Endothelial cell of umbilical vein (primary cell): ENCODE data around the gene ITGA8. TPM values are rescaled to one million over a fixed set of nuclear protein-coding genes. Genes with fewer than 3 reads are reported as not detected.

Experiments
- BruUV-seq: library from RNA; stranded (reverse); fragments of 400-500 nt; replicated peaks from 2 replicates; lab custom pipeline; 2021; lab: Mats Ljungman, UMichigan
- CTCF ChIA-PET: fragments of 300-600, 350-600 bp; sonication (Branson Sonifier 250); formaldehyde crosslinking; loops from one replicate; lab custom pipeline; 2021; ENCODE audit warnings: antibody characterized with exemption, inconsistent platforms; lab: Charles Lee
- POLR2A ChIA-PET: fragments of 300-600, 350-600 bp; sonication (Branson Sonifier 250); formaldehyde crosslinking; loops from one replicate; lab custom pipeline; 2021; ENCODE audit warnings: antibody characterized with exemption, inconsistent platforms; lab: Charles Lee
- DNase-seq: peaks from one replicate; pipeline ENCODE4 v3.0.0-alpha.2; 2011; ENCODE audit warnings: low read depth, low spot score
- FAIRE-seq: peaks from 2 replicates; lab custom pipeline; 2011; peaks lifted over from hg19 to GRCh38; lab: Jason Lieb, UNC
- H2AFZ ChIP-seq: 2 replicates; pipeline ENCODE4 v1.6.0; 2012; ENCODE audit warnings: low read depth, low read length, control low read depth, inconsistent platforms
- H3K27ac ChIP-seq: 2 replicates; pipeline ENCODE4 v1.5.1; 2011; ENCODE audit warnings: low read depth, mild to moderate bottlenecking, control low read depth, low read length, moderate library complexity; ENCODE audit not compliant: insufficient read depth
- H3K27me3 ChIP-seq, 2 experiments: 2 replicates each; pipeline versions ENCODE4 v1.6.0 to v1.6.1; 2011; ENCODE audit warnings: low read length in 2 of 2, mixed read lengths in 1 of 2; ENCODE audit not compliant: control insufficient read depth in 2 of 2, insufficient read depth in 2 of 2
- H3K36me3 ChIP-seq, 2 experiments: 2 replicates in 1 of 2; 3 replicates in 1 of 2; pipeline ENCODE4 v1.5.1; 2011; ENCODE audit warnings: low read length in 2 of 2, mild to moderate bottlenecking in 1 of 2, moderate library complexity in 1 of 2; ENCODE audit not compliant: control insufficient read depth in 2 of 2, insufficient read depth in 2 of 2; ENCODE audit errors: extremely low read depth in 1 of 2
- H3K4me1 ChIP-seq: 3 replicates; pipeline ENCODE4 v1.5.1; 2011; ENCODE audit warnings: mild to moderate bottlenecking, low read length; ENCODE audit not compliant: control insufficient read depth, insufficient read depth; ENCODE audit errors: extremely low read depth
- H3K4me2 ChIP-seq: 2 replicates; pipeline ENCODE4 v1.6.1; 2011; ENCODE audit warnings: low read length, control low read depth, mixed read lengths; ENCODE audit not compliant: insufficient read depth
- H3K4me3 ChIP-seq, 3 experiments: fragments of 200-600 bp in 1 of 3; sonication (generic), shearing (Covaris generic) in 1 of 3; replicated peaks in 1 of 3; 2 replicates each; pipeline ENCODE4 v1.5.1; 2011 to 2016; ENCODE audit warnings: control low read depth in 3 of 3, low read length in 3 of 3, mild to moderate bottlenecking in 2 of 3, inconsistent platforms in 1 of 3, low read depth in 1 of 3, moderate library complexity in 1 of 3; ENCODE audit not compliant: insufficient read depth in 1 of 3
- H3K79me2 ChIP-seq: 2 replicates; pipeline ENCODE4 v1.6.0; 2012; ENCODE audit warnings: low read length, inconsistent platforms; ENCODE audit not compliant: control insufficient read depth, insufficient read depth
- H3K9ac ChIP-seq: replicated peaks from 2 replicates; pipeline ENCODE3; 2011; ENCODE audit warnings: low read length, control low read depth; ENCODE audit not compliant: insufficient read depth; ENCODE audit errors: extremely low read depth
- H3K9me1 ChIP-seq: replicated peaks from 3 replicates; pipeline ENCODE4 v1.6.0; 2011; ENCODE audit warnings: mild to moderate bottlenecking, low read length; ENCODE audit not compliant: control insufficient read depth, insufficient read depth; ENCODE audit errors: extremely low read depth
- H3K9me3 ChIP-seq: replicated peaks from 2 replicates; pipeline ENCODE4 v1.5.1; 2012; ENCODE audit warnings: low read length, inconsistent platforms; ENCODE audit not compliant: control insufficient read depth, insufficient read depth
- H4K20me1 ChIP-seq: replicated peaks from 2 replicates; pipeline ENCODE3; 2011; ENCODE audit warnings: mild to moderate bottlenecking, low read length; ENCODE audit not compliant: control insufficient read depth, insufficient read depth; ENCODE audit errors: extremely low read depth
- CTCF ChIP-seq, 2 donors: IDR thresholded peaks; 1 replicate in 1 of 2; 2 replicates in 1 of 2; pipeline ENCODE4 v1.5.1; 2011; ENCODE audit warnings: low read length in 2 of 2, mild to moderate bottlenecking in 2 of 2, moderate library complexity in 2 of 2, control low read depth in 1 of 2, inconsistent platforms in 1 of 2, low read depth in 1 of 2; ENCODE audit not compliant: insufficient read depth in 1 of 2; ENCODE audit errors: extremely low read depth in 1 of 2
- EZH2 ChIP-seq: IDR thresholded peaks from 2 replicates; pipeline ENCODE4 v1.6.1; 2012; ENCODE audit warnings: borderline replicate concordance, low read depth, mild to moderate bottlenecking, moderate library complexity, low read length, inconsistent platforms; ENCODE audit not compliant: severe bottlenecking
- FOS ChIP-seq: IDR thresholded peaks from 2 replicates; pipeline ENCODE4 v1.6.1; 2011; ENCODE audit warnings: mild to moderate bottlenecking, low read length, moderate library complexity, borderline replicate concordance; ENCODE audit not compliant: insufficient read depth
- GATA2 ChIP-seq: IDR thresholded peaks from 2 replicates; pipeline ENCODE4 v1.7.0; 2011; ENCODE audit warnings: low read depth, mild to moderate bottlenecking, moderate library complexity, mixed read lengths, low read length; ENCODE audit not compliant: insufficient read length, insufficient read depth
- JUN ChIP-seq: IDR thresholded peaks from 2 replicates; pipeline ENCODE4 v1.6.1; 2011; ENCODE audit warnings: borderline replicate concordance, low read depth; ENCODE audit not compliant: insufficient read length, insufficient read depth
- MAX ChIP-seq: IDR thresholded peaks from 2 replicates; pipeline ENCODE4 v1.6.1; 2011; ENCODE audit not compliant: insufficient read depth, insufficient read length
- MYC ChIP-seq: IDR thresholded peaks from one replicate; pipeline ENCODE4 v1.6.1; 2011; ENCODE audit warnings: mild to moderate bottlenecking, low read depth, low read length
- POLR2A ChIP-seq: IDR thresholded peaks from 2 replicates; pipeline ENCODE4 v1.6.1; 2012; ENCODE audit warnings: low read depth, mild to moderate bottlenecking, control low read depth, low read length
- POLR2AphosphoS5 ChIP-seq: IDR thresholded peaks from 2 replicates; pipeline ENCODE4 v1.6.1; 2012; ENCODE audit warnings: low read depth, mild to moderate bottlenecking, control low read depth, low read length, moderate library complexity; ENCODE audit not compliant: insufficient read depth
- dilution Hi-C: fragments of 300-500 bp; cut with MboI; formaldehyde crosslinking; loops from one replicate; pipeline ENCODE4 v1.15.0; 2019; ENCODE audit warnings: low sequenced_read_pairs; ENCODE audit not compliant: extremely low pct_ligation_motif_present
- intact Hi-C: fragments of 100-400 bp; cut with micrococcal nuclease; formaldehyde crosslinking; loops from one replicate; pipeline ENCODE4 v1.10.0; 2022
- polyA plus RNA-seq, 4 experiments: library from polyadenylated mRNA; depleted of rRNA in 3 of 4; stranded (reverse) in 3 of 4; unstranded in 1 of 4; fragments of >200 nt; gene quantifications; 2 replicates each; pipeline versions ENCODE4 v1.2.1 to v1.2.3, GENCODE V29; 2011 to 2012; ENCODE audit warnings: missing spikeins in 1 of 4
- total RNA-seq: library from RNA; stranded (reverse); gene quantifications from 2 replicates; pipeline ENCODE4 v1.2.3, GENCODE V29; 2021

Gene ITGA8
- total and polyA plus RNA-seq, 2 donors (not counting 3 experiments of a cell fraction or from before 2014, with no cell fraction given): 0.04 to 0.40 TPM

GRCh38 chr10:15640536-15641085, 79.1 kb downstream of the ITGA8 start:
- dilution Hi-C loops (no loop called here), intact Hi-C loops (loop anchor here (5.0 kb wide), 1 partner anchor 208 kb away; no protein-coding TSS in a partner anchor)
- H3K27ac ChIP-seq: no peak overlapping the region
- H3K9me1 ChIP-seq: no peaks in the 10 kb centered on the region
- BruUV-seq: no TSS peak
- FAIRE-seq (no peak), DNase-seq (no peak)
- H3K79me2 ChIP-seq: no peaks in the 10 kb centered on the region
- ChIA-PET POLR2A (no interaction called here), CTCF (no interaction called here)
- H3K27me3 ChIP-seq: no peaks in the 10 kb centered on the region
- H3K36me3 ChIP-seq: no peaks in the 10 kb centered on the region
- H3K9me3 ChIP-seq: no peaks in the 10 kb centered on the region
- H2AFZ ChIP-seq: no peak overlapping the region
- TF ChIP-seq MYC (no peak), GATA2 (no peak), POLR2A (no peak), POLR2AphosphoS5 (no peak), EZH2 (no peak), JUN (no peak), FOS (no peak), MAX (no peak), CTCF (IDR thresholded peaks at IDR 0.05; ENCODE audit: extremely low read depth in 1 of 2, insufficient read depth in 1 of 2, low read depth in 1 of 2, low read length in 2 of 2) (no peak)
- H3K4me1 ChIP-seq: peaks cover 13% of the 10 kb centered on the region
- no peaks in the 10 kb centered on the region for H4K20me1 ChIP-seq
- H3K4me3 ChIP-seq: no peak overlapping the region
- H3K4me2 ChIP-seq: no peak overlapping the region
- no peak overlapping the region for H3K9ac ChIP-seq
